Subcutaneous abdominal adipose tissue (tissue), 5 donors: Measurements from ENCODE around the gene TBC1D16.

Experiments
- H3K27ac ChIP-seq: one replicate; pipeline ENCODE4 v1.7.0; 2013; ENCODE audit warnings: low read depth, mild to moderate bottlenecking, inconsistent platforms, low read length, moderate library complexity
- H3K27me3 ChIP-seq, 5 donors: one replicate each; pipeline ENCODE4 v1.7.0; 2013; ENCODE audit warnings: low read length in 5 of 5, inconsistent platforms in 1 of 5; ENCODE audit not compliant: control insufficient read depth in 5 of 5, insufficient read depth in 4 of 5
- H3K36me3 ChIP-seq, 5 donors: one replicate each; pipeline ENCODE4 v1.7.0; 2013; ENCODE audit warnings: low read length in 5 of 5; ENCODE audit not compliant: control insufficient read depth in 5 of 5, insufficient read depth in 5 of 5
- H3K4me1 ChIP-seq, 5 donors: one replicate each; pipeline ENCODE4 v1.7.0; 2013; ENCODE audit warnings: low read length in 5 of 5, mild to moderate bottlenecking in 3 of 5, moderate library complexity in 1 of 5; ENCODE audit not compliant: control insufficient read depth in 5 of 5, insufficient read depth in 5 of 5
- H3K4me3 ChIP-seq, 5 donors: one replicate each; pipeline ENCODE4 v1.7.0; 2013; ENCODE audit warnings: low read length in 5 of 5, low read depth in 1 of 5
- H3K9ac ChIP-seq, 5 donors: one replicate each; pipeline ENCODE4 v1.7.0; 2013; ENCODE audit warnings: low read length in 5 of 5, mild to moderate bottlenecking in 4 of 5, moderate library complexity in 3 of 5
- H3K9me3 ChIP-seq, 5 donors: one replicate each; pipeline ENCODE4 v1.7.0; 2013; ENCODE audit warnings: low read length in 5 of 5; ENCODE audit not compliant: control insufficient read depth in 5 of 5
- donor health status: healthy.
- donor health status: healthy.
- donor health status: healthy.
- donor health status: healthy.
- donor health status: healthy.

The TBC1D16 gene

GRCh38 chr17:79977161-79977631 lies 58.5 kb downstream of the TBC1D16 start:
- peaks cover 0 to 32% (median 14%) of the 10 kb centered on the region in 5 donors for H3K36me3 ChIP-seq
- H3K27ac ChIP-seq: no peak overlapping the region
- peaks cover 0 to 15% (median 0%) of the 10 kb centered on the region in 5 donors for H3K4me1 ChIP-seq
- H3K4me3 ChIP-seq: no peak overlapping the region
- H3K9ac ChIP-seq: no peak overlapping the region
- H3K9me3 ChIP-seq: no peaks in the 10 kb centered on the region
- no peaks in the 10 kb centered on the region for H3K27me3 ChIP-seq

GRCh38 chr17:79976451-79976850 lies 59.2 kb downstream of the TBC1D16 start:
- H3K27me3 ChIP-seq: no peaks in the 10 kb centered on the region
- H3K9me3 ChIP-seq: no peaks in the 10 kb centered on the region
- no peak overlapping the region for H3K27ac ChIP-seq
- H3K4me3 ChIP-seq: no peak overlapping the region
- H3K36me3 ChIP-seq: peaks cover 0 to 39% (median 17%) of the 10 kb centered on the region in 5 donors
- H3K4me1 ChIP-seq: peaks cover 0 to 15% (median 0%) of the 10 kb centered on the region in 5 donors
- H3K9ac ChIP-seq: no peak overlapping the region

- Histone ChIP-seq H3K9ac (no peak overlapping the region), H3K4me1 (peaks cover 0 to 11% (median 0%) of the 10 kb centered on the region in 5 donors), H3K27me3 (no peaks in the 10 kb centered on the region), H3K4me3 (no peak overlapping the region), H3K9me3 (no peaks in the 10 kb centered on the region), H3K27ac (no peak overlapping the region), H3K36me3 (peaks cover 0 to 42% (median 17%) of the 10 kb centered on the region in 5 donors)
Observed at GRCh38 chr17:79975498-79976134, 60.1 kb downstream of the TBC1D16 start.

DNA sequence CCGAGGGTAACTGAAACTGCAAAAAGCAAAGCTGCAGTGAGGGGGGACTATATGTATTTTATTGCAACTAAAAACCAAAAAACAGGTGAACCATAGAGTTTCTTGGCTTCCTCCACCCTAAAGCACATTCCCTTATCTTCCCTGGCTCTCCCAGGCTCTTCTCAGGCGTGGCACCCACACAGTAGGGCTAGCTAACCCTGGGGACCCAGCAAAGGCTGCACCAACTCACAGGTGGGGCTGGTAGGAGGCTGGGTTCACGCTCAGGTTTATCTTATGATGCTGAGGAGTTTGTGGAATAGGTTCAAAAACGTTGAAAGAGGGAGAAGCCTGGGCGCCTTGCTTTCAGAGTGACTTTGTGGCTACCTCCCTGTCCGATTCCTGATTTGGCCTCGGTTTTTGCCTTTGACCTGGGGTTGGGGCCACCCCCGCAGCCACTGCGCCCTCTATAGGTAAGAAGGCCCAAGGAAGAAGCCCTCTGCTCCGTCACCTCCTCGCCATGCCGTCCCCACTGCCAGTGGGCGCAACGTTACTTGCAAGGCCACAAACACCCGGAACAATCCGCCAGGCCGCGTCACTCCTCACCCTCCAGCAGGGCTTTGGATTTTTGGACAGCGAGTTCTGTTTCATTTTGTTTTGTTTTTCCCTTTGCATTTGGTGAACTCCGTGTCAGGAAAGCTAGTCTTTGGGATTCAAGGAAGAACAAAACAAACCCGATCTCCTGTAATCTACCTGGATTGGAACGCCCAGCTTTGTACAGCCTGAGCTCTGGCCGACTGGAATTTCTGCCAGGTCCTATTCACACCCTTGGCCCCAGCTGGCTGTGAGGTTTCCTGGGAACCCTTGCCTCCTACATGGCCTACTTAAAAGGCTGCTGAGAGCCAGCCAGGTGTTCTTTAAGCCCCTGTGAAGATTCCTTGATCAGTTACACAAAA lies 60.8 kb downstream of the TBC1D16 start:
- H3K4me1 ChIP-seq: peaks cover 0 to 7% (median 0%) of the 10 kb centered on the region in 5 donors
- no peak overlapping the region for H3K4me3 ChIP-seq
- H3K9ac ChIP-seq: no peak overlapping the region
- no peaks in the 10 kb centered on the region for H3K27me3 ChIP-seq
- no peak overlapping the region for H3K27ac ChIP-seq
- H3K9me3 ChIP-seq: no peaks in the 10 kb centered on the region
- peaks cover 0 to 42% (median 17%) of the 10 kb centered on the region in 5 donors for H3K36me3 ChIP-seq

DNA sequence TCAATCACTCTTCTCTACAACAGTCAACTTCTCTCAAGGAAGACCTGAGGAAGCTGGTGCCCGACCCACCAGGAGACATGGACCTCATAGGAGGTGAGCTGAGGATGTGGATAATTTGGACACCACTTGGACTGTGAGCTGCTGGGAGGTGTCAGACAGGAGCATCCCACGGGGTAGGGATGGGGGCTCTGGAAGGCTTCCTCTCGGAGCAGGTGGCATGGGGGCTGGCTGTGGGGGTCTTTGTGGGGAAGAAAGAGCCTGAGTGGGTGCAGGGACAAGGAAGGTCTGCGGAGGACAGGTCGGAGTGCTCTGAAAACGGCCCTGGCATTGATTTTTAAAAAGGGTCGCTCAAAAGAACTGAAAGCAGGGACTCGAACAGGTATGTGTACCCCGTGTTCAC lies 64.0 kb downstream of the TBC1D16 start:
- H3K4me3 ChIP-seq: no peak overlapping the region
- H3K9me3 ChIP-seq: no peaks in the 10 kb centered on the region
- H3K27me3 ChIP-seq: no peaks in the 10 kb centered on the region
- peaks cover 0 to 8% (median 0%) of the 10 kb centered on the region in 5 donors for H3K4me1 ChIP-seq
- H3K9ac ChIP-seq: no peak overlapping the region
- H3K36me3 ChIP-seq: peaks cover 0 to 23% (median 16%) of the 10 kb centered on the region in 5 donors
- H3K27ac ChIP-seq: no peak overlapping the region

GRCh38 chr17:79970576-79971068 lies 65.0 kb downstream of the TBC1D16 start:
- Histone ChIP-seq H3K9ac (no peak overlapping the region), H3K36me3 (peaks cover 0 to 17% (median 11%) of the 10 kb centered on the region in 5 donors), H3K4me3 (no peak overlapping the region), H3K9me3 (no peaks in the 10 kb centered on the region), H3K27ac (no peak overlapping the region), H3K4me1 (peaks cover 0 to 8% (median 0%) of the 10 kb centered on the region in 5 donors), H3K27me3 (no peaks in the 10 kb centered on the region)

DNA sequence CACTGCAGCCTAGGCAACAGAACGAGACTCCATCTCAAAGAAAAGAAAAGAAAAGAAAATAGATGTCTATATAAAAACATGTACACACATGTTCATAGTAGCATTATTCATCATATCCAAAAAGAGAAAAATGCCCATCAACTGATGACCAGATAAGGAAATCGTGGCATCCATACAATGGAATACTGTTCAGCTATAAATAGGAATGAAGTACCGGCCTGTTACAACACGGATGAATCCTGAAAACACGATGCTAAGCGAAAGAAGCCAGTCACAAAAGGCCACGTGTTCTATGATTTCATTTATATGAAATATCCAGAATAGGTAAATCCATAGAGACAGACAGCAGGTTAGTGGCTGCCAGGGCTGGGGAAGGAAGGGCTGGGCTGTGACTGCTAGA lies 65.8 kb downstream of the TBC1D16 start:
- peaks cover 0 to 17% (median 11%) of the 10 kb centered on the region in 5 donors for H3K36me3 ChIP-seq
- H3K9me3 ChIP-seq: no peaks in the 10 kb centered on the region
- peaks cover 0 to 8% (median 0%) of the 10 kb centered on the region in 5 donors for H3K4me1 ChIP-seq
- H3K27me3 ChIP-seq: no peaks in the 10 kb centered on the region
- no peak overlapping the region for H3K27ac ChIP-seq
- H3K9ac ChIP-seq: no peak overlapping the region
- no peak overlapping the region for H3K4me3 ChIP-seq

DNA sequence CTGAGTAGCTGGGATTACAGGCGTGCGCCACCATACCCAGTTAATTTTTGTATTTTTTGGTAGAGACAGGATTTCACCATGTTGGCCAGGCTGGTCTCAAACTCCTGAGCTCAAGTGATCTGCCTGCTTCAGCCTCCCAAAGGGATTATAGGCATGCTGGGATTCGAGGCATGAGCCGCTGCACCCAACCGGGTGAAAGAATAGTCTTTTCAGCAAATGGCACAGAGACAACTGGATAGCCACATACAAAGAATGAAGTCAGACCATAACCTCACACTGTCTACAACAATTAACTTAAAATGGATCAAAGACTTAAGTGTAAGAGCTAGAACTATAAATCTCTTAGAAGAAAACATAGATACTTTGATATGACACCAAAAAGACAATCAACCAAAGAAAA lies 67.6 kb downstream of the TBC1D16 start:
- Histone ChIP-seq H3K27me3 (no peaks in the 10 kb centered on the region), H3K4me1 (peaks cover 0 to 8% (median 0%) of the 10 kb centered on the region in 5 donors), H3K4me3 (no peak overlapping the region), H3K36me3 (peaks cover 0 to 17% (median 11%) of the 10 kb centered on the region in 5 donors), H3K9me3 (no peaks in the 10 kb centered on the region), H3K27ac (no peak overlapping the region), H3K9ac (no peak overlapping the region)

GRCh38 chr17:79966681-79967080 lies 69.0 kb downstream of the TBC1D16 start:
- Histone ChIP-seq H3K9me3 (no peaks in the 10 kb centered on the region), H3K36me3 (peaks cover 0 to 5% (median 4%) of the 10 kb centered on the region in 5 donors), H3K4me1 (peaks cover 0 to 8% (median 0%) of the 10 kb centered on the region in 5 donors), H3K9ac (no peak overlapping the region), H3K27me3 (no peaks in the 10 kb centered on the region), H3K4me3 (no peak overlapping the region), H3K27ac (no peak overlapping the region)

DNA sequence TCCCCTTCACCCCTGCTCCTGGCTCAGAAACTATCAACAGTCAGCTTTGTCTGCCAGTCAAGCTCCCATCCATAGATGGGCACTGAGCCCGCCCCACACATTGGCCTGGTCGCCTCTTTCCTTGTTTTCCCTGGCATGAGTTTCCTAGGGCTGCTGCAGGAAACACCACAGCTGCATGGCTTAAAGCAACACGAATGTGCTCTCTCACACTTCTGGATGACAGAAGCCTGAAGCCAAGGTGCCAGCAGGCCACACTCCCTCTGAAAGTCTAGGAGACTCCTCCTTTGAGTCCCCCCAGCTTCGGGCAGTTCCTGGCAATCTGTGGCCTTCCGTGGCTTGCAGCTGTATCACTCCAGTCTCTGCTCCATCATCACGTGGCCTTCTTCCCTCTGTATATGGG lies 69.9 kb downstream of the TBC1D16 start:
- no peak overlapping the region for H3K9ac ChIP-seq
- no peak overlapping the region for H3K4me3 ChIP-seq
- peaks cover 0 to 4% (median 3%) of the 10 kb centered on the region in 5 donors for H3K9me3 ChIP-seq
- H3K27me3 ChIP-seq: no peaks in the 10 kb centered on the region
- H3K4me1 ChIP-seq: peaks cover 0 to 8% (median 0%) of the 10 kb centered on the region in 5 donors
- H3K27ac ChIP-seq: no peak overlapping the region
- H3K36me3 ChIP-seq: no peaks in the 10 kb centered on the region
